Muscle of arm (tissue), 12 donors: Measurements from ENCODE around the gene ZNF496. TPM values are rescaled to one million over a fixed set of nuclear protein-coding genes. Genes with fewer than 3 reads are reported as not detected.

Experiments
- DNase-seq: peaks from one replicate; pipeline ENCODE4 v3.0.0-alpha.2; 2013
- polyA plus RNA-seq, 12 donors: library from polyadenylated mRNA; unstranded; fragments of 120-200 nt; gene quantifications; one replicate each; pipeline ENCODE4 v1.2.1, GENCODE V29; 2013; ENCODE audit not compliant: insufficient read length in 12 of 12

The ZNF496 gene
- polyA plus RNA-seq, 12 donors = 22.1 to 36.5 (median 27.1) TPM; not detected in 1

DNA sequence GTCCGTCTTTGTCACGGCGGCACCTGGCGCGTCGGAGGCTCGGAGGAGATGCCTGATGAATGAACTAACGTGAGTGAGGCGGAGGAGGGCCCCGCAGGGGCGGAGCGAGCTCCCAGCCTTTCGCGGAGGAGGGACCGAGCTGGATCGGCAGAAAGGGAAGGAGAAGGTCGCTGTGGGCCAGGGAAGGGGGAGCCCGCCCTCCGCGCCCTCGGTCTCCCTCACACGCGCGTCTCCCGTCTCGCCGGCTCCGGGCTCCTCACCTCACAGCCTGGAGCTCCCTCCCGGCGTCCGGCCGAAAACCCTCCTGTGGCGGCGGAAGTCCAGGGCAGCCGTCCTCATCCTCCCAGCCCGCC, 519 bp downstream of the ZNF496 start:
- DNase-seq = peak; percentile 82

- peak; percentile 15 for DNase-seq
Observed at GRCh38 chr1:247330548-247331171, 1.0 kb downstream of the ZNF496 start.

DNA sequence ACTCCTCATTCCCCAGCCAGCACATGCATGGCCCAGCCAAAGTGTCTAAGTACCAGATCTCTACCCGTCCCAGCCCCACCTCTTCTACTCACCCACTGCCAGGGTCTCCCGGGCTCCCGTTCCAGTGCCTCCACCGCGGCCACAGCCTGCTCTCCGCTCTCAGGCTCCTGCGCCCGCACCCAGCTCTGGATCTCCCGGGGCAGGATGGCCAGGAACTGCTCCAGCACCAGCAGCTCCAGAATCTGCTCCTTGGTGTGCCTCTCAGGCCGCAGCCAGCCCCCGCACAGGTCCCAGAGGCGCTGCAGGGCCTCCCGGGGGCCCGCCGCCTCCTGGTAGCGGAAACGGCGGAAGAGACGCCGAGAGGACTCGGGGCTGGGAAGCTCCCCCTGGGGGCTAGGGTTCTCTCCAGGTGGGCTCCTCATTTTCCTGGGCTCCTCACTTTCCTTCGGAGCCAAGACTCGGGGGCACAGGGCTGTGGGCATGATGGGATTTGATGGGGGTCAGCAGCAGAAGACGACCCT, 2.5 kb downstream of the ZNF496 start:
- DNase-seq = no peak

- no peak for DNase-seq
Observed at GRCh38 chr1:247328311-247328710, 3.4 kb downstream of the ZNF496 start.

DNA sequence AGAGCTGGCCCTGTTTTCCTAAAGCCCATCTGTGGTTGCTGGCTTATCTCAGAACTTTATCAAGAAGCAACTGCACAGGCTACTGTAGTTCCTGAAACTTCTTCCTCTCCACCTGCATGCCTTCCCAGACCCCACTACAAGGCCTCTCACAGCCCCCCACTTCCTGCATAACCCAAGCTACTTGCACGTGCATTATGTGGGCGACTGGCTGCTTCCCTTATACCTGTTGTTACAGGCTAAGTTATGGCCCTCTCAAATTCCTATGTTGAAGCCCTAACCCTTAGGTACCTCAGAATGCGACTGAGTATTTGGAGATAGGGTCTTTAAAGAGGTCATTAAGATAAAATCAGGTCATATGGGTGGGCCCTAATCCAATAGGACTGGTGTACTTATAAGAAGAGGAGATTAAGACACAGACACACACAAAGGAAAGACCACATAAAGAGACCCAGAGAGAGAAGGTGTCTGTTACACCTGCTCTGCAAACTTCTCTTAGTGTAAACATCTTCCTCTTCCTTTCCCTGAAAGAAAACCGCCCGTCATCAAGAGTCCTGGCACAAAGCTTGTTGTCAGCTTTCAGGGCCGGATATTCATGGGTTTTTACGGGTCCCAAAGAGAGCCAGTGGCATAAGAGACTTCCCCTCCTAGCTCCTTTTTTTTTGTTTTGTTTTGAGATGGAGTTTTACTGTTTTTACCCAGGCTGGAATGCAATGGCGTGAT, 5.1 kb downstream of the ZNF496 start:
- DNase-seq = no peak

DNA sequence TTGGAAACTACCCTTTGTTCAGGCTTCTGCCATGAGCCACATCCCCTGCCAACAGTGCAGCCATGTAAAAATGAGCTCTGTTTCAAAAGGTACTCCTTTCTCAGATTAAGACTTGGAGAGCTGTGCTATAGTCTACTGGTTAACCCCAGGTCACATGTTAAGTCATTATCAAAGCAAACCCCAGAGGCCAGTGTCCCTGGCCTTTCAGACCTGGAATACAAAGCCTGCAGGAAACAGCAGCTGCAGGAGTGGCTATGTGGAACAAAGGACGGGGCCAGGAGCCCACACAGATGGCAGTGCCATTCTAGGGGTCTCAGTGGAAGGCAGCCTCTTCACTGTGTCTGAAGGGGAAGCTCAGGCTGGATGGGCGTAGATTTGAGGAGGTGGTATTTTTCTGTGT, 6.7 kb downstream of the ZNF496 start:
- no peak for DNase-seq

DNA sequence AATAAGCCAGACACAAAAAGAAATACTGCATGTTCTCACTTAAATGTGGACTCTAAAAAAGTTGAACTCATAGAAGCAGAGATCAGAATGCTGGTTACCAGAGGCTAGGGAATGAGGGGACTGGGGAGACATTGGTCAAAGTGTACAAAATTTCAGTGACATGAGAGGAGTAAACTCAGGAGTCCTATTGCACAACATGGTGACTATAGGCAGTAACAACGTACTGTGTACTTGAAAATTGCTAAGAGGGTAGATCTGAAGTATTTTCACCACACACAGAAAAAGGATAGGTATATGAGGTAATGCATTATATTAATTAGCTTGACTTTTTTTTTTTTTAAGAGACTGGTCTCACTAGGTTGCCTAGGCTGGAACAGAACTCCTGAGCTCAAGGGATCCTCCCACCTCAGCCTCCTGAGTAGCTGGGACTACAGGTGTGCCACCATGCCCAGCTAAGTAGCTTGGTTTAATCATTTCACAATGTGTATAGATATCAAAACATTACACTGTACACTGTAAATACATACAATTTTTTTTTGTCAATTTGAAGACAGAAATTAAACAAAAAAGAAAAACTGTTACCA, 7.4 kb downstream of the ZNF496 start:
- DNase-seq = no peak

GRCh38 chr1:247322849-247323586, 8.6 kb downstream of the ZNF496 start:
- no peak for DNase-seq

DNA sequence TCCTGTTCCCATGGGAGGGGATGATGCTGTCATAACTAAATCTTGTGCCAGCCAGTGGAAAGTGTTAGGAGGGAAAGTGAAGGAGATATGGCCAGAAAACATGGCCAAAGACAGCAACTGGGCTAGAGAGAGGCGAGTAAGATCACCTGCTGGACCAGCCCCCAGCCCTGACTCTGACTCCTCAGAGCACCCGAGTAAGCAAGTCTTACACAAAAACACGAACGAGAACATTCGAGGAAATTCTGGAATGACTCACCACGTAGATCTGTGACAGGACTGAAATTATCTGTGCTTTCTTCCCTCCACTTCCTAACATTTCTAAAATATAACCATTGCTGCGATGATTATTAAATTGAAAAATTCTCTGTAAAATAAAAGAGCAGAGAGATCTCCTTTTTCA, 9.2 kb downstream of the ZNF496 start:
- no peak for DNase-seq

DNA sequence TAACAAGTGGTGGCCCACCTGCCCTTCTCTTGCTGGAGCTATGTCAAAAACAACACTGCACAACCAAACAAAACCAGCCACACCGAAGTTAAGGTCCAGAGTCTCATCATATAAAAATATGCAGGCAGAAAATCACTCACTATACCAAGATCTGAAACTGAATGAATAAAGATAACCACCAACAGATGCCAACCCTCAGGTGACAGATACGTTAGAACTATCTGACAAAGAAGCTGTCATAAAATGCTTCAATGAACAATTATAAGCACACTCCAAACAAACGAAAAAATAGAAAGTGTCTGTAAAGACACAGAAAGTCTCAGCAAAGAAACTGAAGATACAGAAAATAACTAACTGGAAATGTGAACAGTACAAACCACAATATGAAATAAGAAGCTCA, 14.0 kb downstream of the ZNF496 start:
- no peak for DNase-seq

DNA sequence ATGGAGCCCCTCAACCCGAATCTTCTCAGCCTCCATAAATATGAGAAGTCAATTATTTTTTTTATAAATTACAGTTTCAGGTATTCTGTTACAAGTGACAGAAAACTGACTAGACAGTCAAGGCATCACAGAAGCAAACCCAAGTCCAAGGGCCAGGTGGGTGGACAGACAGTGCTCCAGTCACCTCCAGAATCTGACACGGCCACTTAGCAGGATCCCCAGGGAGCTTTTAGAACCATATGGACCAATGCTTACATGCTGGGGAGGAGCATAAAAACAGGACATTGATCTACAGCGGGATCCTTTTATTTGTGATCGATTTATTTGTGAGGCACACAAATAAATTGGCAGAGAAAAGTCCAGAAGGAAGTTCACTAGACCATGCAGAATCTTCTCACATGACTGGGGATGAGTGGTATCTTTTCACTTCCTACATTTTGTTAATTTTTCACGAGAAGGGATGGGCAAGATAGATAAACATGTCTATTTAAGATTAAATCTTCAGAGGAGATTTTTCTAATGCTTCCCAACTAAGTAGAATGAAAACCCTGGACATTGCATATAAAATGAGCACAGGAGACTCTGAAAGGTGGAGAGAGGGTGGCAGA, 15.0 kb downstream of the ZNF496 start:
- no peak for DNase-seq

GRCh38 chr1:247304031-247304430, 27.6 kb downstream of the ZNF496 start:
- no peak for DNase-seq

DNA sequence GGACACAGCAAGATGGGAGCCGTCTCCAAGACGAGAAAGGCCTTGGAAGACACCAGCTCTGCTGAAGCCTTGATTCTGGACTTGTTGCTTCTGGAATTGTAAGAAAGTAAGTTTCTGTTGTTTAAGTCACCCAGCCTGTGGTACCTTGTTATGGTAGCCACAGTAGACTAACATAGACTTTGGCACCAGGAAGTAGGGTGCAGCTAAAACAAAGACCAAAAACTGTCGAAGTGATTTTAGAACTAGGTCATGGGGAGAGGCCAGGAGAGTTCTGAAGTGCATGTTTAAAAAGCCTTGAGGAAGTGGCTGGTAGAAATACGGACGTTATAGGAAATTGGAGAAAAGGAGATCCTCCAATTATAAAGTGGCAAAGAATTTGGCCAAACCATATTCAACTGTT, 28.5 kb downstream of the ZNF496 start:
- no peak for DNase-seq

DNA sequence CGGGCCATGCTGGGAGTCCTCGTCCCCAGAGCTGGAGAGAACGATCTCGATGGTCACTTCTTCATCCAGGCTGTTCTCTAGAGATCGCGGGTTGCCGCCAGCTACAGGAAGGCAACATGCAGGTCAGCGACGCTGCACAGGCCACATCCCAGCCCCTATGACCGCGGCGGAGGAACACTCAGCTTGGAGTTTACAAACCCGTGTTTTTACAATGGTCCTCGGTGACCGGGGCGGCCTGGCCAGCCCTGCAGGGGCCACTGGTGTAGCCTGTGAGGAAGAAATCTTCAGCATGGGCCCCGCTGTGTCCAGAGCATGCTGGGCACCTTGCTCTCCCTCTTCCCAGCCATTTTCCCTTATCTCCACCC, 30.5 kb downstream of the ZNF496 start:
- DNase-seq = no peak

DNA sequence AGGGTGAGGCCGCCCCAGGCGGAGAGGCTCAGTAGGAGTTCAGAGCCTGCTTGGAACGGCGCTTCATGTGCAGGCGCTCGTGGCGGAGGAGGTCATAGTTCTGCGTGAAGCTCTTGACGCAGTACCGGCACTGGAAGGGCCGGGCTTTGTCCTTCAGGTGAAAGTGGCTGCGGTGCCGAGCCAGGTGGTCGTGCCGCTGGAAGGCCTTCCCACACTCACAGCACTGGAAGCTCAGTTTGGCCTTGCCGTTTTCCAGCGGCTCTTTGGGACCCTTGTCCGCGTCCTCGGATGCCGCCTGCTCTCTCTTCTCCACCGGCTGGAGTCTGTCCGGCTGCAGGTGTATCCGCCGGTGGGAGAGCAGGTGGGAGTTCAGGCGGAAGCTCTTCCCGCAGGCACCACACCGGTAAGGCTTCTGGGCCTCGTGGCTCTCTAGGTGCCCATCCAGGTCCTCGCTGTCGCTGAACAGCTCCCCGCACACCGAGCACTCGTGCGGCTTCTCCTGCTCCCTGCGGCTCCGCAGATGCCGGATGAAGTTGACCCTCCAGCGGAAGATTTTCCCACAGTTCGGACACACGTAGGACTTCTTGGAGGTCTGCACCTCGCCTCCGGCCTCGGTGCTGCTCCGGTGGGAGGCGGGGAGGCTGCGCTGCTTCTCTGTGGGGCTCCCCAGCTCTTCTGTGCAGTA, 31.0 kb downstream of the ZNF496 start:
- DNase-seq = no peak

DNA sequence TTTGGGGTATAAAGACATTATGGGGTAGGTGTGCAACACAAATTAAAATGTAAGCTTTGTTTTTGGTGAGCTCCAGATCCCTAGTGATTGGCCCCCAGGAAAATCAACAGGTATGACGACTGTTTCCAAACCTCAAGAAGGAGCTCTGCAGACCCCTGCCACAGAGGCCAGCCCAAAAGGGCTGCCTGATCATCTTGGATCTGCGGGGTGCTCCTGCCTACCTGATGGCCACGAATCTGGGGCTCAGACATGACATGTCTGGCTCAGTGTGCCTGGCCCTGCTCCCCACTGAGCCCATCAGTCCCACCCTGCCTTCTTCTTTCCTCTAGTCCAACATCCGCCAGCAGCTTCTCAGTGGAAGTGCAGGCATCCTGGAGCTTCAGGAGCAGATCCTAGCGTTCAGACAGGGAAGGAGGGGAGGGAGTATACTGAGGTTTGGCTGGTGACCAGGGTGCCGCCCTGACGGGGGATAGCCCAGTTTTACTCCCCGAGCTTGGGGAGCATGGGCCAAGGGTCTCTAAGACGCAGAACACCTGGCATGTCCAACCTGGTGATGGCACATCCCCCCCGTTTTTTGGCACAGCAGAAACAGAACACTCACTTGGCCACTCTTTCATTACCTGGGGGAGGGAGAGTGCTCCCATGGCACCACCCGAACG, 31.8 kb downstream of the ZNF496 start:
- no peak for DNase-seq

GRCh38 chr1:247298701-247299100, 33.0 kb downstream of the ZNF496 start:
- no peak for DNase-seq

DNA sequence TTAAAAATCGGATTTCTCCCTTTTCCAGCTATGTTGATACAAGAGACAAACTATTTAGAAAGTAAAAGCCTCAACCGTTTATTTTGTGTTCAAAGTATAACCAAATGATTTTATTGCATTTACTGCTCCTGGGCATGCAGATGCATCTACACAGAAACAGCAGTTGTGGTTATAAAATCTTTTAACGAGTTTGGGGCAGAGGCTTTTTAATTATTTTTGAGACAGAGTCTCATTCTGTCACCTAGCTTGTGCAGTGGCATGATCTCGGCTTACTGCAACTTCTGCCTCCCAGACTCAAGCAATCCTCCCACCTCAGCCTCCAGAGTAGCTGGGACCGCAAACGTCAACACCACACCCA, 33.6 kb downstream of the ZNF496 start:
- no peak for DNase-seq

- DNase-seq = no peak
Observed at GRCh38 chr1:247297263-247298123, 34.2 kb downstream of the ZNF496 start.

GRCh38 chr1:247296599-247297180, 35.0 kb downstream of the ZNF496 start:
- DNase-seq = no peak
